HG03060 (cell line): Measurements from ENCODE around the gene IQCM.

Source experiments
- ATAC-seq: cut with Tn5 transposase; IDR thresholded peaks from one replicate; pipeline ENCODE4 v1.9.1; 2021; ENCODE audit warnings: low read depth, moderate number of reproducible peaks; ENCODE audit not compliant: unreplicated experiment

Gene IQCM

GRCh38 chr4:149328161-149328560 lies 487.5 kb downstream of the IQCM start:
- ATAC-seq: no peak

GRCh38 chr4:149322203-149322602 lies 493.4 kb downstream of the IQCM start:
- ATAC-seq: no peak

- ATAC-seq: no peak
Observed at GRCh38 chr4:149321438-149321837, 494.2 kb downstream of the IQCM start.

GRCh38 chr4:149311076-149311475 lies 504.6 kb downstream of the IQCM start:
- ATAC-seq: no peak

GRCh38 chr4:149306537-149306936 lies 509.1 kb downstream of the IQCM start:
- no peak for ATAC-seq
